Caco-2 (cell line): ENCODE measurements around the gene NMNAT2. TPM values are rescaled to one million over a fixed set of nuclear protein-coding genes. Genes with fewer than 3 reads are reported as not detected.

Experiments
- BruUV-seq: library from RNA; stranded (reverse); fragments of 400-500 nt; replicated peaks from 2 replicates; lab custom pipeline; 2021; lab: Mats Ljungman, UMichigan
- CTCF ChIA-PET: fragments of 300-600 bp; sonication (Branson Sonifier 250); formaldehyde crosslinking; loops from one replicate; lab custom pipeline; 2022; ENCODE audit warnings: antibody characterized with exemption; lab: Charles Lee
- POLR2A ChIA-PET: fragments of 300-600 bp; sonication (Branson Sonifier 250); formaldehyde crosslinking; loops from one replicate; lab custom pipeline; 2022; ENCODE audit warnings: antibody characterized with exemption; lab: Charles Lee
- DNase-seq, 2 experiments: peaks; one replicate each; pipeline versions ENCODE4 v3.0.0 to v3.0.0-alpha.2; 2020 to 2022
- H3K27me3 ChIP-seq: replicated peaks from 2 replicates; pipeline ENCODE4 v1.6.0; 2011; ENCODE audit warnings: low read length; ENCODE audit not compliant: control insufficient read depth, insufficient read depth
- H3K36me3 ChIP-seq: 2 replicates; pipeline ENCODE4 v1.5.1; 2011; ENCODE audit warnings: low read length; ENCODE audit not compliant: control insufficient read depth, insufficient read depth
- H3K4me1 ChIP-seq: fragments of 250-450 bp; sonication (Bioruptor Pico); 2 replicates; pipeline ENCODE4 v1.5.1; 2020; ENCODE audit warnings: mild to moderate bottlenecking
- H3K4me3 ChIP-seq: 2 replicates; pipeline ENCODE4 v1.5.1; 2011; ENCODE audit warnings: low read depth, mild to moderate bottlenecking, control low read depth, low read length
- H3K9me3 ChIP-seq: fragments of 250-450 bp; sonication (Bioruptor Pico); 2 replicates; pipeline ENCODE4 v1.5.1; 2020; ENCODE audit warnings: mild to moderate bottlenecking, moderate library complexity
- H3K27ac Mint-ChIP-seq: one replicate; pipeline ENCODE4 v1.8.0; 2022; ENCODE audit warnings: mixed read lengths; ENCODE audit not compliant: unreplicated experiment
- H3K27me3 Mint-ChIP-seq: one replicate; pipeline ENCODE4 v1.8.0; 2022; ENCODE audit warnings: mixed read lengths; ENCODE audit not compliant: insufficient read depth, unreplicated experiment
- H3K36me3 Mint-ChIP-seq: one replicate; pipeline ENCODE4 v1.8.0; 2022; ENCODE audit warnings: mild to moderate bottlenecking, mixed read lengths; ENCODE audit not compliant: insufficient read depth, unreplicated experiment
- H3K4me1 Mint-ChIP-seq: one replicate; pipeline ENCODE4 v1.8.0; 2022; ENCODE audit warnings: low read depth, mixed read lengths; ENCODE audit not compliant: unreplicated experiment
- H3K4me3 Mint-ChIP-seq: one replicate; pipeline ENCODE4 v1.8.0; 2022; ENCODE audit warnings: mild to moderate bottlenecking, moderate library complexity, mixed read lengths; ENCODE audit not compliant: unreplicated experiment
- H3K9me3 Mint-ChIP-seq: one replicate; pipeline ENCODE4 v1.8.0; 2022; ENCODE audit warnings: mixed read lengths; ENCODE audit not compliant: unreplicated experiment
- CTCF ChIP-seq, 2 experiments: fragments of 200-600 bp in 1 of 2; IDR thresholded peaks; 1 replicate in 1 of 2; 2 replicates in 1 of 2; pipeline versions ENCODE4 v1.5.1 to v1.8.0; 2011 to 2022; ENCODE audit warnings: antibody characterized with exemption in 1 of 2, control low read depth in 1 of 2, inconsistent platforms in 1 of 2, low read depth in 1 of 2, low read length in 1 of 2, mild to moderate bottlenecking in 1 of 2, moderate library complexity in 1 of 2; ENCODE audit not compliant: insufficient read depth in 1 of 2, severe bottlenecking in 1 of 2, unreplicated experiment in 1 of 2
- intact Hi-C: fragments of 100-400 bp; cut with micrococcal nuclease; formaldehyde crosslinking; loops from one replicate; pipeline ENCODE4 v1.10.0; 2022; ENCODE audit not compliant: unreplicated experiment
- total RNA-seq: library from RNA; stranded (reverse); gene quantifications from 2 replicates; pipeline ENCODE4 v1.2.3, GENCODE V29; 2022

The NMNAT2 gene
- total RNA-seq, 1 experiment from 2014 or later: 16.4 TPM

- Mint-ChIP-seq H3K27me3 (no peaks in the 10 kb centered on the region), H3K4me3 (no peak overlapping the region), H3K9me3 (no peaks in the 10 kb centered on the region), H3K4me1 (peaks cover 6% of the 10 kb centered on the region), H3K27ac (no peak overlapping the region), H3K36me3 (no peaks in the 10 kb centered on the region)
- no peaks in the 10 kb centered on the region for H3K27me3 ChIP-seq
- DNase-seq: no peak
- H3K4me3 ChIP-seq: no peak overlapping the region
- POLR2A ChIA-PET: no interaction called here
- CTCF ChIA-PET: no interaction called here
- H3K36me3 ChIP-seq: no peaks in the 10 kb centered on the region
- no peaks in the 10 kb centered on the region for H3K4me1 ChIP-seq
- no TSS peak for BruUV-seq
- intact Hi-C loops: no loop called here
- no peaks in the 10 kb centered on the region for H3K9me3 ChIP-seq
- TF ChIP-seq CTCF (IDR thresholded peaks at IDR 0.05; ENCODE audit: insufficient read depth in 1 of 2, low read depth in 1 of 2, low read length in 1 of 2, severe bottlenecking in 1 of 2, unreplicated experiment in 1 of 2): no peak
Observed at GRCh38 chr1:183205196-183205781, 212.9 kb downstream of the NMNAT2 start.

DNA sequence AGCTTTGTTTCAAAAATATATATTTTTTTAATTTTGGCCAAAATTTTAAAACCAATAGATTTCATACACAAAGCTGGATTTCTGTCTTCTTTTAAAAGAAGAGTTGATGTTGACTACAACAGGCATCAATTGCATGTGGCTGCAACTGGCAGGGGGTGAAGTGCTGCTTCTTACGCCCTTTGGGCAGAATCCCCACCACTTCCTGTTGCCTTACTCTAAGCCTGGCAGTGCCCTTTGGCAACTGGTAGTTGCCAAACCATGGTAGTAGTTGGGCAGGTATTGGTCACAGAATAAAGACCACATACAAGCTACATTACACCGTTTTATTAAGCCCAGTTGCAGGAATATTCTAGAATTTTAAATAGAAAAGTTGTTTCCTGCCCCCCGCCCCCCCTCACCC is 215.1 kb downstream of the NMNAT2 start:
- Histone ChIP-seq H3K4me1 (no peaks in the 10 kb centered on the region), H3K36me3 (no peaks in the 10 kb centered on the region), H3K9me3 (no peaks in the 10 kb centered on the region), H3K4me3 (no peak overlapping the region), H3K27me3 (no peaks in the 10 kb centered on the region)
- BruUV-seq: no TSS peak
- H3K27ac Mint-ChIP-seq: no peak overlapping the region
- H3K4me3 Mint-ChIP-seq: no peak overlapping the region
- POLR2A ChIA-PET: no interaction called here
- CTCF ChIA-PET: interaction anchor here (0.5 kb wide), 1 partner anchor 17 kb away, joined by 5 read pairs; no protein-coding TSS in a partner anchor
- no peak for TF ChIP-seq CTCF (IDR thresholded peaks at IDR 0.05; ENCODE audit: insufficient read depth in 1 of 2, low read depth in 1 of 2, low read length in 1 of 2, severe bottlenecking in 1 of 2, unreplicated experiment in 1 of 2)
- no peaks in the 10 kb centered on the region for H3K9me3 Mint-ChIP-seq
- H3K36me3 Mint-ChIP-seq: no peaks in the 10 kb centered on the region
- no peak for DNase-seq
- no peaks in the 10 kb centered on the region for H3K27me3 Mint-ChIP-seq
- H3K4me1 Mint-ChIP-seq: peaks cover 6% of the 10 kb centered on the region
- intact Hi-C loops: no loop called here

GRCh38 chr1:183200451-183200850 is 217.7 kb downstream of the NMNAT2 start:
- no peak overlapping the region for H3K27ac Mint-ChIP-seq
- POLR2A ChIA-PET: no interaction called here
- no peak overlapping the region for H3K4me3 ChIP-seq
- DNase-seq: no peak
- no peak for TF ChIP-seq CTCF (IDR thresholded peaks at IDR 0.05; ENCODE audit: insufficient read depth in 1 of 2, low read depth in 1 of 2, low read length in 1 of 2, severe bottlenecking in 1 of 2, unreplicated experiment in 1 of 2)
- H3K9me3 ChIP-seq: no peaks in the 10 kb centered on the region
- intact Hi-C loops: no loop called here
- H3K4me1 Mint-ChIP-seq: no peaks in the 10 kb centered on the region
- no peaks in the 10 kb centered on the region for H3K9me3 Mint-ChIP-seq
- no peaks in the 10 kb centered on the region for H3K36me3 Mint-ChIP-seq
- BruUV-seq: no TSS peak
- peaks cover 2% of the 10 kb centered on the region for H3K4me1 ChIP-seq
- H3K4me3 Mint-ChIP-seq: no peak overlapping the region
- H3K36me3 ChIP-seq: no peaks in the 10 kb centered on the region
- CTCF ChIA-PET: no interaction called here
- H3K27me3 ChIP-seq: no peaks in the 10 kb centered on the region
- no peaks in the 10 kb centered on the region for H3K27me3 Mint-ChIP-seq
